Neural progenitor cell (in vitro differentiated cells): Measurements from ENCODE around the gene TGFB1I1.

ENCODE experiments used
- EZH2 ChIP-seq: fragments of 200-600 bp; sonication (generic); IDR thresholded peaks from 2 replicates; pipeline ENCODE4 v1.6.1; 2017; ENCODE audit warnings: antibody characterized with exemption, mild to moderate bottlenecking, moderate library complexity
- EZH2phosphoT487 ChIP-seq: fragments of 200-600 bp; sonication (generic); IDR thresholded peaks from 2 replicates; pipeline ENCODE4 v1.6.1; 2017; ENCODE audit warnings: antibody characterized with exemption
- TF ChIP-seq, protein P1 (sequence below): fragments of 200-600 bp; sonication (generic); IDR thresholded peaks from 2 replicates; pipeline ENCODE4 v1.5.1; 2017; ENCODE audit warnings: antibody characterized with exemption, mild to moderate bottlenecking

DNA sequence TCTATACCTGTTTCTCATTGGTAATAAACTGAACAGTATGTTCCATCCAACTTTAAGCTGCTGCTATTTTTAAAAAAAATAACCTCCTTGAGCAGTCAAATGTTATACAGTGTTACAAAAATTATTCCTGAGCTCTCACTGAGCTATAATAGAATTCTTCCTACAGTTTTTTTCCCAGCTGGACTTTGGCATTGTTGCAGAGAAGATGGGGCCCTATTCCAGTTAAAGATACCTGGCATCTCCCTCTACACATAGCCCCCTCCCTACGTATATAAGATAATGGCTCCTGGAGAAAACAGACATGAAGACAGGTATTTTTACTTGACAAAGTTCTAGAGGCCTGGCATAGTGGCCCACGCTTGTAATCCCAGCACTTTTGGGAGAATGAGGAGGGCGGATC lies 42.2 kb upstream of the TGFB1I1 start:
- TF ChIP-seq, protein P1, sequence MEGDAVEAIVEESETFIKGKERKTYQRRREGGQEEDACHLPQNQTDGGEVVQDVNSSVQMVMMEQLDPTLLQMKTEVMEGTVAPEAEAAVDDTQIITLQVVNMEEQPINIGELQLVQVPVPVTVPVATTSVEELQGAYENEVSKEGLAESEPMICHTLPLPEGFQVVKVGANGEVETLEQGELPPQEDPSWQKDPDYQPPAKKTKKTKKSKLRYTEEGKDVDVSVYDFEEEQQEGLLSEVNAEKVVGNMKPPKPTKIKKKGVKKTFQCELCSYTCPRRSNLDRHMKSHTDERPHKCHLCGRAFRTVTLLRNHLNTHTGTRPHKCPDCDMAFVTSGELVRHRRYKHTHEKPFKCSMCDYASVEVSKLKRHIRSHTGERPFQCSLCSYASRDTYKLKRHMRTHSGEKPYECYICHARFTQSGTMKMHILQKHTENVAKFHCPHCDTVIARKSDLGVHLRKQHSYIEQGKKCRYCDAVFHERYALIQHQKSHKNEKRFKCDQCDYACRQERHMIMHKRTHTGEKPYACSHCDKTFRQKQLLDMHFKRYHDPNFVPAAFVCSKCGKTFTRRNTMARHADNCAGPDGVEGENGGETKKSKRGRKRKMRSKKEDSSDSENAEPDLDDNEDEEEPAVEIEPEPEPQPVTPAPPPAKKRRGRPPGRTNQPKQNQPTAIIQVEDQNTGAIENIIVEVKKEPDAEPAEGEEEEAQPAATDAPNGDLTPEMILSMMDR, result no peak
- TF ChIP-seq EZH2phosphoT487 (no peak), EZH2 (no peak)
